Skin of body (tissue), 2 donors: ENCODE data around the gene DQX1. TPM values are rescaled to one million over a fixed set of nuclear protein-coding genes. Genes with fewer than 3 reads are reported as not detected.

Experiments used
- DNase-seq: peaks from one replicate; lab custom pipeline; 2025; lab: John Stamatoyannopoulos, UW
- total RNA-seq: library from RNA; depleted of rRNA; stranded (reverse); fragments of >200 nt; gene quantifications from one replicate; pipeline ENCODE4 v1.2.3, GENCODE V29; 2014

DQX1 gene
- total RNA-seq, 1 donor from 2014 or later = 0.59 TPM

GRCh38 chr2:74533464-74533863 is 7.4 kb upstream of the DQX1 start:
- DNase-seq = no peak

GRCh38 chr2:74532222-74532621 is 6.2 kb upstream of the DQX1 start:
- DNase-seq = peak; percentile 51

GRCh38 chr2:74531666-74532065 is 5.6 kb upstream of the DQX1 start:
- no peak for DNase-seq

- DNase-seq = peak; percentile 18
These were observed 4.5 kb upstream of the DQX1 start for GRCh38 chr2:74530239-74531187.

GRCh38 chr2:74529357-74530238 is 3.6 kb upstream of the DQX1 start, which contains the start of the genes AUP1 and HTRA2:
TSS of gene AUP1 (minus strand) at chr2:74529706. CDS start at chr2:74529629, 77 bp downstream.
TSS of gene HTRA2 (plus strand) at chr2:74529933. CDS start at chr2:74530007, 74 bp downstream.
- peak; percentile 96 for DNase-seq

- DNase-seq = no peak
These were observed 2.7 kb upstream of the DQX1 start for GRCh38 chr2:74528600-74529356.

GRCh38 chr2:74527741-74528140 is 1.7 kb upstream of the DQX1 start:
- no peak for DNase-seq

- DNase-seq = no peak
These were observed 709 bp upstream of the DQX1 start for GRCh38 chr2:74526649-74527230.

GRCh38 chr2:74524955-74525716 is 895 bp downstream of the DQX1 start:
- no peak for DNase-seq

GRCh38 chr2:74524005-74524404 is 2.0 kb downstream of the DQX1 start:
- no peak for DNase-seq

- DNase-seq = no peak
These were observed 3.5 kb downstream of the DQX1 start for GRCh38 chr2:74522516-74522915.

GRCh38 chr2:74516650-74517049 is 9.4 kb downstream of the DQX1 start:
- DNase-seq = no peak

GRCh38 chr2:74515981-74516633 is 9.9 kb downstream of the DQX1 start:
- peak; percentile 20 for DNase-seq

- no peak for DNase-seq
These were observed 10.6 kb downstream of the DQX1 start for GRCh38 chr2:74515271-74515980.

GRCh38 chr2:74514368-74515270 is 11.4 kb downstream of the DQX1 start, which contains the start of gene TLX2:
TSS of gene TLX2 (plus strand) at chr2:74514450. CDS start at chr2:74514807, 357 bp downstream.
- DNase-seq = no peak

- no peak for DNase-seq
These were observed 12.2 kb downstream of the DQX1 start for GRCh38 chr2:74513605-74514367.
